GM19452 (cell line): ENCODE data around the gene DENND2A.
"Not testable (repeated sequence)": the region's sequence is repeated elsewhere in the genome, so short reads cannot be mapped to it uniquely, and the experiment has no call there.

Source experiments
- ATAC-seq: cut with Tn5 transposase; IDR thresholded peaks from one replicate; pipeline ENCODE4 v1.9.1; 2021; ENCODE audit not compliant: unreplicated experiment

The DENND2A gene

GRCh38 chr7:140650367-140650766 lies 9.8 kb upstream of the DENND2A start:
- no peak for ATAC-seq

- ATAC-seq: no peak
Measured at GRCh38 chr7:140649556-140650205, 9.1 kb upstream of the DENND2A start.

- peak; percentile 84 for ATAC-seq
Measured at GRCh38 chr7:140646931-140647647, 6.5 kb upstream of the DENND2A start.

- no peak for ATAC-seq
Measured at GRCh38 chr7:140645166-140645900, 4.7 kb upstream of the DENND2A start.

- not testable (repeated sequence) for ATAC-seq
Measured at GRCh38 chr7:140644761-140645160, 4.1 kb upstream of the DENND2A start.

- ATAC-seq: no peak
Measured at GRCh38 chr7:140643416-140643815, 2.8 kb upstream of the DENND2A start.

GRCh38 chr7:140641524-140642195 lies 1.0 kb upstream of the DENND2A start:
- ATAC-seq: no peak

GRCh38 chr7:140640060-140640637 lies 464 bp downstream of the DENND2A start:
- no peak for ATAC-seq

GRCh38 chr7:140639366-140640053 lies 1.1 kb downstream of the DENND2A start:
- no peak for ATAC-seq

- ATAC-seq: no peak
Measured at GRCh38 chr7:140638173-140638791, 2.3 kb downstream of the DENND2A start.

GRCh38 chr7:140637400-140637799 lies 3.2 kb downstream of the DENND2A start:
- ATAC-seq: no peak

GRCh38 chr7:140635816-140636215 lies 4.8 kb downstream of the DENND2A start:
- no peak for ATAC-seq

- ATAC-seq: no peak
Measured at GRCh38 chr7:140635345-140635744, 5.3 kb downstream of the DENND2A start.

GRCh38 chr7:140631602-140632001 lies 9.0 kb downstream of the DENND2A start:
- ATAC-seq: no peak

- no peak for ATAC-seq
Measured at GRCh38 chr7:140631021-140631420, 9.6 kb downstream of the DENND2A start.

- no peak for ATAC-seq
Measured at GRCh38 chr7:140625908-140626868, 14.4 kb downstream of the DENND2A start.

- not testable (repeated sequence) for ATAC-seq
Measured at GRCh38 chr7:140625192-140625558, 15.4 kb downstream of the DENND2A start.

GRCh38 chr7:140624392-140625191 lies 16.0 kb downstream of the DENND2A start:
- ATAC-seq: no peak
